Stimulated activated naive CD8-positive, alpha-beta T cell treated with anti-CD3 and anti-CD28 coated beads, Interleukin-15, Interleukin-2, amounts not matched to agents 100 ng/mL and 50 ng/mL, for 24 hours (primary cell): ENCODE data around the gene ERV3-1.
"Not testable (repeated sequence)": the region's sequence is repeated elsewhere in the genome, so short reads cannot be mapped to it uniquely, and the experiment has no call there.

Experiments used
- H3K27ac Mint-ChIP-seq: one replicate; pipeline ENCODE4 v1.8.0; 2021; ENCODE audit warnings: mild to moderate bottlenecking, mixed read lengths
- H3K27me3 Mint-ChIP-seq: one replicate; pipeline ENCODE4 v1.8.0; 2021; ENCODE audit warnings: mixed read lengths
- H3K36me3 Mint-ChIP-seq: one replicate; pipeline ENCODE4 v1.8.0; 2021; ENCODE audit warnings: low read depth, mixed read lengths
- H3K4me1 Mint-ChIP-seq: one replicate; pipeline ENCODE4 v1.8.0; 2021; ENCODE audit warnings: low read depth, mixed read lengths
- H3K4me3 Mint-ChIP-seq: one replicate; pipeline ENCODE4 v1.8.0; 2021; ENCODE audit warnings: mild to moderate bottlenecking, mixed read lengths
- H3K9me3 Mint-ChIP-seq: one replicate; pipeline ENCODE4 v1.8.0; 2021; ENCODE audit warnings: mixed read lengths

Gene ERV3-1

GRCh38 chr7:65009881-65010280 lies 3.4 kb upstream of the ERV3-1 start:
- H3K9me3 Mint-ChIP-seq, H3K4me3 Mint-ChIP-seq, H3K27me3 Mint-ChIP-seq, H3K27ac Mint-ChIP-seq, H3K36me3 Mint-ChIP-seq: not testable (repeated sequence)
- peaks cover 19% of the 10 kb centered on the region for H3K4me1 Mint-ChIP-seq

DNA sequence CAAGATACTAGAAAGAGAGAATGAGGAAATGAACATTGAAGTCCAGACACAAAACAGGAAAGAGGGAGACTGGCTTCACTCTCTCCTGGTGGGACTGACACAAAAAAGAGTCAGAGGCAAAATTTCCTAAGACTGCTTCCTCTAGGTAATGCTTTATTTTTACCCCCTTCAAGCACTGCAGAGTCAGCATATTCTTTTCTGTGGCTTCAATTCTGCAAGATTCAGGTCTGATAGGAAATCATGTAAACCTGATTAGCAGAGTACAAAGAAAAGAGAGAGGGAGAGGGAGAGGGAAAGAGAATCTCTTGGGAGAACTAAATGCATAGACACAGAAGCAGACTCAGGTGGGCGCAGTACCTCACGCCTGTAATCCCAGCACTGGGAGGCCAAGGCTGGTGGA lies 2.9 kb upstream of the ERV3-1 start:
- H3K9me3 Mint-ChIP-seq, H3K4me3 Mint-ChIP-seq, H3K27me3 Mint-ChIP-seq, H3K27ac Mint-ChIP-seq: not testable (repeated sequence)
- Mint-ChIP-seq H3K36me3 (peaks cover 10% of the 10 kb centered on the region), H3K4me1 (peaks cover 24% of the 10 kb centered on the region)

GRCh38 chr7:65007036-65007435 lies 549 bp upstream of the ERV3-1 start:
- H3K4me1 Mint-ChIP-seq: peaks cover 43% of the 10 kb centered on the region
- H3K27me3 Mint-ChIP-seq: not testable (repeated sequence)
- peak overlapping the region; percentile 77 for H3K27ac Mint-ChIP-seq
- peak overlapping the region; percentile 94 for H3K4me3 Mint-ChIP-seq
- peaks cover 11% of the 10 kb centered on the region for H3K9me3 Mint-ChIP-seq
- H3K36me3 Mint-ChIP-seq: peaks cover 32% of the 10 kb centered on the region

GRCh38 chr7:65004575-65004974 lies 1.9 kb downstream of the ERV3-1 start:
- Mint-ChIP-seq H3K27ac (no peak overlapping the region), H3K36me3 (peaks cover 53% of the 10 kb centered on the region)

GRCh38 chr7:65002972-65003585 lies 3.4 kb downstream of the ERV3-1 start:
- peaks cover 68% of the 10 kb centered on the region for H3K36me3 Mint-ChIP-seq
- H3K4me3 Mint-ChIP-seq: no peak overlapping the region
- no peaks in the 10 kb centered on the region for H3K27me3 Mint-ChIP-seq
- peaks cover 60% of the 10 kb centered on the region for H3K4me1 Mint-ChIP-seq
- peaks cover 36% of the 10 kb centered on the region for H3K9me3 Mint-ChIP-seq
- H3K27ac Mint-ChIP-seq: no peak overlapping the region

More at GRCh38 chr7:65004575-65004974, 1.9 kb downstream of the ERV3-1 start:
- Mint-ChIP-seq H3K4me3 (no peak overlapping the region), H3K9me3 (peaks cover 24% of the 10 kb centered on the region), H3K4me1 (peaks cover 57% of the 10 kb centered on the region), H3K27me3 (no peaks in the 10 kb centered on the region)

DNA sequence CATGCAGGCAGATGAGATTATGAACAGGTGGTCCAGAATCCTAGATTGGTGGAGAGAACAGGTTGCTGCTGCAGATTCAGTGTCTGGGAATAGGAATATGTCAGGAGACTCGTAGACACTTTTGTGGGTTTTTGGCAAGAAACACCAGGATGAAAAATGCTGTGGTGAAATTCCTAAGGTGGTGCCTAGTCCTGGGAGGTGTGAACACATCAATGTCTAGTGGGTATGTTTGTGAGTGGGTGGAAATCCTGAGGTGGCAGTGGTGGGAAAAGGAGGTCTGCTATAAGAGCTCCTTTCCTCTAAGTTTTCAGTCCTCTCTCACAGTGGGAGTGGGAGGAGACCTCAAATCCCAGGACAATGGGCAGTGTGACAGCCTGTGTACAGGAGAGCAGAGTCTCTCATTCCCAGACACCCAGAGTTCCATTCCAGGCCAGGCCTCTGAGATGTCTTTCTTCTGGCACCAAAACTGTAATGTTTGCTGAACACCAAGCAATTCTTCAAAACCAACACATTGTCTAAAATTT lies 5.1 kb downstream of the ERV3-1 start:
- Mint-ChIP-seq H3K9me3 (peaks cover 48% of the 10 kb centered on the region), H3K4me3 (no peak overlapping the region)

GRCh38 chr7:64999165-65000004 lies 7.1 kb downstream of the ERV3-1 start:
- Mint-ChIP-seq H3K27ac (no peak overlapping the region), H3K27me3 (no peaks in the 10 kb centered on the region), H3K9me3 (peaks cover 54% of the 10 kb centered on the region), H3K36me3 (peaks cover 65% of the 10 kb centered on the region), H3K4me1 (peaks cover 35% of the 10 kb centered on the region), H3K4me3 (no peak overlapping the region)

More for the DNA sequence above, 5.1 kb downstream of the ERV3-1 start:
- peaks cover 52% of the 10 kb centered on the region for H3K4me1 Mint-ChIP-seq
- peaks cover 73% of the 10 kb centered on the region for H3K36me3 Mint-ChIP-seq
- no peak overlapping the region for H3K27ac Mint-ChIP-seq
- H3K27me3 Mint-ChIP-seq: no peaks in the 10 kb centered on the region

- H3K4me3 Mint-ChIP-seq: no peak overlapping the region
- H3K36me3 Mint-ChIP-seq: peaks cover 63% of the 10 kb centered on the region
- H3K27ac Mint-ChIP-seq: no peak overlapping the region
- H3K27me3 Mint-ChIP-seq: no peaks in the 10 kb centered on the region
- H3K9me3 Mint-ChIP-seq: peaks cover 58% of the 10 kb centered on the region
- peaks cover 30% of the 10 kb centered on the region for H3K4me1 Mint-ChIP-seq
Measured at GRCh38 chr7:64998865-64999164, 7.7 kb downstream of the ERV3-1 start.

- Mint-ChIP-seq H3K4me1 (peaks cover 22% of the 10 kb centered on the region), H3K27me3 (no peaks in the 10 kb centered on the region), H3K27ac (no peak overlapping the region), H3K4me3 (no peak overlapping the region), H3K9me3 (peaks cover 54% of the 10 kb centered on the region), H3K36me3 (peaks cover 63% of the 10 kb centered on the region)
Measured at GRCh38 chr7:64997927-64998391, 8.5 kb downstream of the ERV3-1 start.

DNA sequence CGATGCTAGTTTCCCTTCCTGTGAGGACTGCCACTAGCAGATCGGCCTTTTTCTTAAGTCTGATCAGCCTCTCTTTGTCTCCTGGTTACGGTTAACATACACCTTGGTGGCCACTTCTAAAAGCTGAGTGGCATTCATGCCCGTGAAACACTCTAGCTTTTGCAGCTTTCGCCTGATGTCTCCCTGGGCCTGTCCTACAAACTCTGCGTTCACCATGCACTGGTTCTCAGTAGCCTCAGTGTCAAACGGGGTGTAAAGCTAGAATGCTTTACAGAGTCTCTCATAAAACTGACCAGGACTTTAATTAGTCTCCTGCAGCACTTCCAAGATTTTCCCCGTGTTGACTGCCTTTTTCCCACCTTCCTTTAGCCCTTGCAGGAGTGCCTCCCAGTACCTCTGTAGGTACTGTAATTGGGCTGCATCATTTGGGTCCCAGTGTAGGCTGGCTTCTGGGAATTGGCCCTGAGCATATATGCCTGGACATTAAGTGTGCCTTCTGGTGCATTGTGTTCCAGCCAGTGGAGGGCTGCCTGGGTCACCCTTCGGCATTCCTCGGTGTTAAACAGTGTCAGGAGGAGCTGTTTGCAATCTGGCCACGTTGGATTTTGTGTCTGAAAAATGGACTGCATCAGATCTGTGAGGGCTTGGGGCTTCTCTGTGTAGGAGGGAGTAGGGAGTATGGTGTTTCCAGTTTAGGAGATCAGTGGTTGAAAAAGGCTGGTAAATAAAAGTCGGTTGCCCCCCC lies 9.2 kb downstream of the ERV3-1 start:
- H3K4me1 Mint-ChIP-seq: peaks cover 17% of the 10 kb centered on the region
- no peaks in the 10 kb centered on the region for H3K27me3 Mint-ChIP-seq
- no peak overlapping the region for H3K27ac Mint-ChIP-seq
- H3K9me3 Mint-ChIP-seq: peaks cover 55% of the 10 kb centered on the region
- H3K36me3 Mint-ChIP-seq: peaks cover 62% of the 10 kb centered on the region
- H3K4me3 Mint-ChIP-seq: no peak overlapping the region

GRCh38 chr7:64996305-64996704 lies 10.2 kb downstream of the ERV3-1 start:
- H3K4me1 Mint-ChIP-seq: peaks cover 10% of the 10 kb centered on the region
- H3K9me3 Mint-ChIP-seq: peaks cover 58% of the 10 kb centered on the region
- H3K4me3 Mint-ChIP-seq: no peak overlapping the region
- H3K27ac Mint-ChIP-seq: no peak overlapping the region
- no peaks in the 10 kb centered on the region for H3K27me3 Mint-ChIP-seq
- peaks cover 57% of the 10 kb centered on the region for H3K36me3 Mint-ChIP-seq

- peaks cover 53% of the 10 kb centered on the region for H3K36me3 Mint-ChIP-seq
- no peak overlapping the region for H3K4me3 Mint-ChIP-seq
- H3K27me3 Mint-ChIP-seq: no peaks in the 10 kb centered on the region
- peaks cover 61% of the 10 kb centered on the region for H3K9me3 Mint-ChIP-seq
- H3K27ac Mint-ChIP-seq: no peak overlapping the region
- H3K4me1 Mint-ChIP-seq: no peaks in the 10 kb centered on the region
Measured at GRCh38 chr7:64993901-64994300, 12.6 kb downstream of the ERV3-1 start.

DNA sequence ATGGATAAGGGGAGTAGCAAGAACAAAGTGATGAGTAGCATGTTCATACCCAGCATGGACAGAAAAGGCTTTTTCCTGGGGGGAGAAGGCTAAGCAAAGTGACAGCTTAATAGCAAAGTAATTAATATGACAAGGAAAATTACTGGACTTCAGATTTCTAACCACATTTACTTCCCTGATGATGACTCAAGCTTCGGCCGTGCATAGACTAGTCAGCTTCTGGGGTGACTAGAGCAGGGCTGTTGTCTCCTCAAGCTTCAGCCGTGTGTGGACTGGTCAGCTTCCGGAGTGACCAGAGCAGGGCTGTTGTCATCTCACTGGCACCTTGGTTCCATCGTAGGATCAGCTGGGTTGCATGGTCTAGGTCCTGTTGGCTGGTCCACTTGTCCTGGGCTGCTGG lies 13.5 kb downstream of the ERV3-1 start:
- H3K4me3 Mint-ChIP-seq: no peak overlapping the region
- H3K9me3 Mint-ChIP-seq: peaks cover 63% of the 10 kb centered on the region
- no peak overlapping the region for H3K27ac Mint-ChIP-seq
- H3K36me3 Mint-ChIP-seq: peaks cover 53% of the 10 kb centered on the region
- H3K27me3 Mint-ChIP-seq: no peaks in the 10 kb centered on the region
- no peaks in the 10 kb centered on the region for H3K4me1 Mint-ChIP-seq

GRCh38 chr7:64990936-64991335 lies 15.6 kb downstream of the ERV3-1 start, which contains the start of gene ZNF117:
TSS of gene ZNF117 (minus strand) at chr7:64991036.
- Mint-ChIP-seq H3K27ac (no peak within 1 kb of the TSS), H3K27me3 (no peaks in the 10 kb centered on the region), H3K4me1 (no peaks in the 10 kb centered on the region), H3K4me3 (no peak within 1 kb of the TSS), H3K9me3 (peaks cover 70% of the 10 kb centered on the region), H3K36me3 (peaks cover 70% of the 10 kb centered on the region)

DNA sequence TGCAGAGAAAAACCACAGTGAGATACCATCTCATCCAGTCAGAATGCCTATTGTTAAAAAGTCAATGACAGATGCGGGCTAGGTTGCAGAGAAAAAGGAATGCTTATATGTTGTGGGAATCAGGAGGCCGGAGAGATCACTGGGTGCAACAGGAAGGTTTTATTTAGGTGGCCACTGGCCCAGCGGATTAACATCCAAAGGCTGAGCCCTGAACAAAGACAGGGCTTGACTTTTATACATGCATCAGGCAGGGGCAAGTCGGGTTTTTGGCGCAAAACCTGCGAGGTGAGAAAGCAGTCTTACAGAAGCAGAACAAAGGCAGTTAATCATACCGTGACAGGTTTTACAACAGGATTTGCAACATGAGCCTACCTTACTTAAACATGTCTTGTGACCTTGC lies 16.3 kb downstream of the ERV3-1 start:
- H3K4me1 Mint-ChIP-seq: no peaks in the 10 kb centered on the region
- peaks cover 70% of the 10 kb centered on the region for H3K36me3 Mint-ChIP-seq
- peaks cover 70% of the 10 kb centered on the region for H3K9me3 Mint-ChIP-seq
- H3K27ac Mint-ChIP-seq: no peak overlapping the region
- H3K4me3 Mint-ChIP-seq: no peak overlapping the region
- H3K27me3 Mint-ChIP-seq: no peaks in the 10 kb centered on the region
